GM21447 (cell line): ENCODE measurements around the gene TBCK.

Experiments used
- ATAC-seq: cut with Tn5 transposase; IDR thresholded peaks from one replicate; pipeline ENCODE4 v1.9.1; 2021; ENCODE audit not compliant: unreplicated experiment

The TBCK gene

DNA sequence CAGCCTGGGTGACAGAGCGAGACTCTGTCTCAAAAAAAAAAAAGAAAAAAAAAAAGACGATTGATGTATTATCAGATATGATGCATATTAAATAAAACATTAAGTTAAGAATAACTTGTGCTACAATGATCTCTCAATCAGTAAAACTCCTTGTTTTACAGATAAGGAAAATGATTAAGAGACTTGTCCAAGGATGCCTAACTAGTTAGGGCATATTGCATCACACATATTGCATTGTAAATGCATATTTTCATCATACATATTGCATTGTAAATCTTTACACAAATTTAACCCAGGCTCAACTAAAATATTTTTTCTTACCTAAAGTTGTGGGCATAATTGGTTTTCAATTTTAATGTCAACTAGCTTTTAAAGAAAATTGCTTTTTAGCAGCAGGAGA is 26.3 kb downstream of the TBCK start:
- no peak for ATAC-seq

DNA sequence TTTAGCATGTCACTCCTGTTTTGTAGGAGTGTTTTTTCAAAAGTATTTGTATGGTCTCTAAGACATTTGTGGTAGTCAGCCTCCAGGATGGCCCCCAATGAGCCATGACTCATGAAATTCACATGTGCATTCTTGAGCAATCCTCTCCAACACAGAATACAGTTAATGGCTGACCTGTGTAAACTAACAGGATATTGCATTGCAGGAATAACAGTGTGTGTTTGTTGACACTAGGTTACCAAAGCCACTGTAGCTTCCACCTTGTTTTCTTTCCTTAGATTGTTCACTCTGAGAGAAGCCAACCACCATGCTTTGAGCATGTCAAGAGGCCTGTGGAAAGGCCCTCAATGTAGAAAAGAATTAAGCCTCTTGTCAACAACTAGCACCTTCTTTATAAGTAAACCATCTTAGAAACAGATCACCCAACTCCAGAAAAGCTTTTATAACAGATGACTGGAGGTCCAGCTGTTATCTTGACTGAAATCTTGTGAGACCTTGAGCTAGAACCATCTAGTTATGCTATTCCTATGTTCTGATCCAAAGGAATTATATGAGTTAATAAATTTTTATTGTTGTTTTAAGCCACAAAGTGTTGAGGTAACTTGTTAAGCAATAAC is 28.5 kb downstream of the TBCK start:
- ATAC-seq = no peak

DNA sequence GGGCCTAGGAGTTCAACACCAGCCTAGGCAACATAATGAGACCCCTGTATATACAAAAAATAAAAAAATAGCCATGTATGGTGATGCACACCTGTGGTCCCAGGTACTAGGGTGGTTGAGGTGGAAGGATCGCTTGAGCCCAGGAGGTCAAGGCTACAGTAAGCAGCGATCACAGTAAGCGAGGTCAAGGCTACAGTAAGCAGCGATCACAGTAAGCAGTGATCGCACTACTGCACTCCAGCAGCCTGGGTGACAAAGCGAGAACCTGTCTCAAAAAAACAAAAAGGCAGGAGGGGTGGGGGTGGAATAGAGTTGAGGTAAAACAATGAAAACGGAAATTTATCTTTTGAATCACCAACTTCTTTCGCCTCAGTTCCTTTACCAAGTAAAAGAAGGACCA is 29.4 kb downstream of the TBCK start:
- ATAC-seq = no peak

DNA sequence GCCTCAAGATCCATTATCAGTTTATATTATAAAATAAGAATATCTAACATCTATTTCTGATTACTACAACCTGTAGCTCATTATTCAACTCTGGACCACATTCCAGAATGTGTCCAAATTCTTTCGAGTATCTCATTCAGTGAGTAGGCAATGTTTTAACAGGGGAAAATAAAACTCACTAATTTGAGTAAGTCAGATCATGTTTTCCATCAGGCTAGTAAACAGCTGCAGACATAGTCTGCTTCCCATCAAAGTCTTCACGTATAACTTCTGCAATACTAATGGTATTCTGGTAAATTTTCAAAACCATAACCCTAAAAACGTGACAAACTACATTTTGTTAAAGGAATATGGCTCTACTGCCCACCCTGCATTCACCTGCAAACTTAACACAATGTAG is 31.8 kb downstream of the TBCK start:
- ATAC-seq = no peak

DNA sequence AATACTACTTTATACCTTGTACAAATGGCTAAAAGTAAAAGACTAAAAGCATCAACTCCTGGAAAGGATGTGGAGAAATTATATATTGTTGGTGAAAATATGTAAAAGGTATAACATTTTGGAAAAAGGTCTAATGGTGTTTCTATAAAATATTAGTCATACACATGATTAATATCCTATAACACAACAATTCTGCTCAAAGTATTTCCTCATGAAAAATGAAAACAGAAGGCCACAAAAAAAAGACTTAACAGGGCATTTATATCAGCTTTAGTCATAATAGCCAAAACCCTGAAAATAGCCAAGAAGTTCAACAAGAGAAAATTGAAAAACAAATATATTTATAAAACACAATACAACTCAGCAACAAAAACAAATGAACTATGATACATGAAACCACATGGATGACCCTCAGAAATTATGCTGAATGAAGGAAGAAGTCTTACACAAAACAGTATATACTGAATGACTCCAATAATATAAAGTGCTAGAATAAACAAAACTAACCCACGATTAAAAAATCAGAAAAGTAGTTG is 38.8 kb downstream of the TBCK start:
- no peak for ATAC-seq

DNA sequence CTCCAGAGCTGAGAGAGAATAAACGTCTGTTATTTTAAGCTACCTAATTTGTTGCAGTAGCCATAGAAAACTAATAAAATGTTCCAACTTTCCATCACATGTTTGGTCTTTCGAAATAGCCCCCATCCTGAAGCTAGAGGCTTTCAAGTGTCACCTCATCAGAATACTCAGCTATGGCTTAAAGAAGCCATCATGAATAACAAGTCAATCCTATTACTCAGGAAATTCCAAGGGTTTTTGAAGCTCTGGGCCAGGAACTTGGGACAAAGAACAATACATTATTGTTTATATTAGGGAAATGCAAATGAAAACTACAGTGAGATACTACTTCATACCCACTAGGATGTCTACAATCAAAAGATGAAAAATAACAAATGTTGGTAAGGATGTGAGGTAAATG is 42.2 kb downstream of the TBCK start:
- ATAC-seq = no peak

DNA sequence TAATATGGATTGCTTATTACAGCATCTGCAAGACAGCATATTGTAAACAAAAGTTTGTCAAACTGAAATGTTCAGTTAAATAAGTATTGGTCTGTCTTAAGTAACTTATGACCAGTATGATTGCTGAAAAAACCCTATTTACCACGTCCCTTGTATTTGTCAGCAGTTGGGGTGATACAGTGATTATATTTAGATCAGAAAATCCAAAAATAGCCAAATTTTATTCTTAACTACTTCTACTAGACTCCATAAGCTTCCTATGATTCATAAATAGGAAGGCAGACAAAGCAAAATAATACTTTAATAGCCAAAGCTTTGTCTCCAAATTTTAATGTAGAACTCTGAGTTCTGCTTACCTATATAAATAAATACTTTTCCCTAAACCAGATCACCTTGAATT is 45.3 kb downstream of the TBCK start:
- ATAC-seq = no peak

DNA sequence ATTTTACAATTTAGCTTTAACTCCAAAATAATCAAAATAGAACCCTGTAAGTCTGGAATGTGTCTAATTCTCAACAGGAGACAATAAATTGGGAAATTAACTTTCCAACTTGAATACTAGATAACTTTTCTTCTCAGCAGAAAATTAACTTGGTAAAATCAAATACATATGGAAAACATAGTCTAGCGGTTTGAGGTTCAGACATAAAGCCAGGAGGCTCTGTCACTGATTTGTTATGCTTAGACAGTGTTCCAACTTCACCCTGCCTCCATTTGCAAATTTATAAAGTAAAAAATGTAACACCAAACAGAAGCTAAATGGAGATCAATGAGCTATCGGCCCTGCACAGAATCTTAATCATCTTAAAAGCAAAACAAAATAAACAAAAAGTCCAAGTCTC is 46.3 kb downstream of the TBCK start:
- ATAC-seq = no peak

DNA sequence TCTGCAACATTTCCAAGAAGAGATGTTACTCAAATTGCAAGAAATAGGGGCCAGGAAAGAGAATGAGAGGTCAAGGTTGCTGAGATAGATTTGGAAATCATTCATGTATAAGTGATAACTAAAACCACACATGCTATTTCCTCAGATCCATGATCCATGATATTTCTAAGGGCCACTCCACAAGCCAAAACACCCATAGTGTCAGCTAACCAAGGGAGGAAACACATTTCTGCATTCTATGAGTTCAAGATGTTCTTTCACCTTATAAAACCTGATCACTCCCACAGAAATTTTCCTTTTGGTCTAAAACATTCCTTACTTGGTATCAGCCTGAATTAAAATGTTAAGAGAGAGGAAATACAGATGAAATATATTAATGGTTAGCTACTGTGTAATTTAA is 47.2 kb downstream of the TBCK start:
- no peak for ATAC-seq

DNA sequence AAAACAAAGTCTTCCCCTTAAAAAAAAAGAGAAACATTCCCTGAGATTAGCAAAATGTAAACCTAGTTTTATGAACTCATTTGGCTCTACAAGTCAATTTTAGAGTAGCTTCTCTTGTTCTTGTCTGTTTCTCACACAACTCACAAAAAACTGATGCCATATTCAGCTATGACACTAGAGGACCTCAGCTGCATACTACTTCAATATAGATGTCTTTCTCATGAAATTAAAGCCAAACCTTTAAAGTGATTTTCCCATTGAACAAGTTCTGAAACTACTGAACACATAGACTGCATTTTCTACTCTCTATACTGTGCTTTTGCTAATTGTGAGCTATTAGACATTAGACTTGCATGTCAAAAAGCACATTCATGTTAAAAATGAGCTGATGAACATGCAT is 49.8 kb downstream of the TBCK start:
- ATAC-seq = peak; percentile 57

DNA sequence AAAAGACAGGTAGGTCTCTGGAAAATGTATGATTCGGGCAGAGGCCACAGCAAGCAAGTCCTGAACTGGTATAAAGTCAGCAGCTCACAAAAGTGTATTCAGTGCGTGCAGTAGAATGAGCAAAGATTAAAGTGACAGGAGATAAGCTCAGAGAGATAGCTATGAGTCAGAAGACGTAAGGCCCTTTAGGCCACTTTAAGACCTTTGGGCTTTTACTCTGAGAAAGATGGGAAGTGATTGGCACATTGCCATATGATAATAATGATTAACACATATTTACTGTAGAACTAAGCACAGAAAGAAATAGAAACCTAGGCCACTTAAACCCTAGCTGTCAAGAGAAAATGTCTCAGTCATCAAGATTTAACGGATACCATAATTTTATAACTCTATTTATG is 51.7 kb downstream of the TBCK start:
- no peak for ATAC-seq

DNA sequence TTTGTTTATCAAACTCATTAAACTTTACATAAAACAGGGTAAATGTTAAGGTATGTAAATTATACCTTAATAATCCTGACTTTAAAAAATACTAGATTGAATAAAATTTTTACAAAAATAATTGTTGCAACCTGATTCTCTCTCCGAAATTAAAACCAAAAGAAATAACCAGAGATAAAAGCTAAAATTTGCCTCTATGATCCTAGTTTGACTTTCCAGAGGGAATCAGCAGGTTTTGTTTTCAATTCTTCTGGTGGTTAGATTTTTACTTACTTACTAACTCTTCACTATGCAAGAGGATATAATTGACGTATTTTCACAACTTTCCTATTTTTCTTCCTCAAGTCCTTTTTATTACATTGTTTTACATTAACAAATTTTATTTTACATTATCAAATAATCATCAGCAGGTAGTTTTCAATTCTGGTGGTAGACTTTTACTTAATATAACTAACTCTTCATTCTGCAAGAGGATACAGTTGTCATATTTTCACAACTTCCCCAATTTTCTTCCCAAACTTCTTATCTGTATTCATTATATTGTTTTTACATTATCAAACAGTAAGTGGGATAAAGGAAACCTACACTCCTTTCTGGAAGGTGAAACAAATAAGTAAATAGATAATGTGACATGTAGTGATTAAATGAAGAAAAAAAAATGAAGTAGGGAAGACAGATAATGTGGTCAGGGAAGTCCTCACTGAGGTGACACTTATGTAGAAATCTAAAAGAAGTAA is 52.2 kb downstream of the TBCK start:
- ATAC-seq = no peak

DNA sequence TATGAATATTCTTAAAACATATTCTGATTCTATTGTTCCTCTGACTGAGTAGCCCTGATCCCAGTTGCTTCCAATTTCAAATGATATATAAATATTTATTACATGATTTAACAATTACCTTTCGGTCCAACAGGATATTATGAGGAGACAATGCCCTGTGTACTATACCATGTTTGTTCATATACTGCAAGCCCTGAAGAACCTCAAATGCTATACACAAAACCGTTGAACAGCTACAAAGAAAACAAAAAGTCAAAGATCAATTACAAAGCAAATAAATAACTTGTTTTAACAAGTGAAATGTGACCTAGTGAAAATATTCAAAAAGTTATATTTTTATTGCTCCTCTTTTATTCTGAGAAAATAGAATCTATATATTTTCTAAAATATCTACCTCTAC is 54.0 kb downstream of the TBCK start:
- ATAC-seq = no peak

DNA sequence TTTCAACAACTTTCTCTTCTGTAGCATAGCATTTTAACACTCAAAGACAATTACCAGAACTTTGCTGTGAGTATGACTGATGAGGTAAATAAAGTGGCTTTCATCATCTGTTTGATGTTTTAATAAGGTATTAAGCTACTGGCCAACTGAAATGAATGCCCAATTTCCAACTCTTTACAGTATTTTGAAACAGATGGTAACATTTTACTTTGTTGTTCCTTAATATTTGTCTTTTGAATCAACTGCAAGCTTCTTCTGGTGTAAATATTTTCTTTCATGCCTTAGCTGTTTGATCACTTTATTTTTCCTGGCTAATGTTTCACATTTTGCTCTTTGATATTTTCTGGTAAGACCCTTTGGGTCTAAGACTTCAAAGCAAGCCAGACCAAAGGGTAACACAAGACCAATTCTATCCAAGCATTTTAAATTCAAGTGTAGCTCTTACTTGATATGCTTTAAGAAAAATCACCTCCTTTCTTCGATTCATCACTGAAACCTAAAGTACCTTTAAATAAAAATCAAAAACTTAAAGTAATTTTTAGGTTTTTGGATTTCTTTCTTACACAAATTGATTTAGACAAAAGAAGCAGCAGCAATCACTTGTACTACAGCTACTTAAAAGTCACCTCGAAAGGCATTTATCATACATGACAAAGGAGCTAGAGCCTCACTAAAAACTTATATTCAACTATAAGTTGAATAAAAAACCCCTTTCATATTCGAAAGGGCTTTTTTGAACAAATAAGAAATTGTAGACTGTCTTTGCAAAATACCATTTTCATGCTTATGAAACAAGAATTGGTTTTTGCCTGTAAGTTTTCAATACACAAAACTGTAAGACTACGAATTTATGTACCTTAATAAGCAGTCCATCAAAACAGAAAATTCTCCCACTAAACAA is 57.6 kb downstream of the TBCK start:
- ATAC-seq = no peak

DNA sequence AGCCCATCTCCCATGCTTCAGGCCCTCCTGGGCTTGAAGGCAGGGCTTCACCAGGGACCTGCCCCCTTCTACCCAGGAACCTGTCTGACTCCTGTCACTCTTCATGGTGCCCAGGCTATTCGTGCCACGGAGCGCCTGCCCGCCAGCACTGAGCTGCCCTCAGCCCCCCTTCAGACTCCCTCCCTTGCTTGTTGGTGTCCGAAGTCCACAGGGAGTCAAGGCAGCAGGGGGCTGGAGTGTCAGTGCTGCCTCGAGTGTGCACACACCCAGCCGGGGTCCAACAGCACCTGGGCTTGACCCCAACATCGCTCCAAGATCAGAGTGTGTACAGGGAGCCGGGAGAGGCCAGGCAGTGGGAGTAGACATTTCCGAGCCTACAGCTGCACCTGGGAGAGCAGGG is 59.8 kb downstream of the TBCK start:
- ATAC-seq = no peak

DNA sequence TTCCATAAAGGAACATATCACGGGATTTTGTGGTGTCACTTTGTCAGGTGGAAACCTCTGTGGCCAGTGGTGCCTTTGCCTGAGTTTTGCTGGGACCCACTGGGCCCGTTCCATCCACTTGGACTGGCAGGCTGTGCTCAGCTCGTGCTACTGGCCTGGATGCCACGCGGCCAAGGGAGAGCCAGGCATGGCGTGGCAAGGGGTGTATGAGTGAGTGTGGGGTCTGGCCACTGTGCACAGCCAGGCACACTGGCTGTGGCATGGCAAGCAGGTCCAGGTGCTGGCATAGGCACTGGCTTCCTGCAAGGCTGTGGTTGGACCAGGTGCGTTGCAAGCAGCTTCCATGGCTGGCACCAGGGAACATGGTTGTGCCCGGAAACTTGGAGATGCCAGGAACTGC is 60.8 kb downstream of the TBCK start:
- ATAC-seq = no peak

DNA sequence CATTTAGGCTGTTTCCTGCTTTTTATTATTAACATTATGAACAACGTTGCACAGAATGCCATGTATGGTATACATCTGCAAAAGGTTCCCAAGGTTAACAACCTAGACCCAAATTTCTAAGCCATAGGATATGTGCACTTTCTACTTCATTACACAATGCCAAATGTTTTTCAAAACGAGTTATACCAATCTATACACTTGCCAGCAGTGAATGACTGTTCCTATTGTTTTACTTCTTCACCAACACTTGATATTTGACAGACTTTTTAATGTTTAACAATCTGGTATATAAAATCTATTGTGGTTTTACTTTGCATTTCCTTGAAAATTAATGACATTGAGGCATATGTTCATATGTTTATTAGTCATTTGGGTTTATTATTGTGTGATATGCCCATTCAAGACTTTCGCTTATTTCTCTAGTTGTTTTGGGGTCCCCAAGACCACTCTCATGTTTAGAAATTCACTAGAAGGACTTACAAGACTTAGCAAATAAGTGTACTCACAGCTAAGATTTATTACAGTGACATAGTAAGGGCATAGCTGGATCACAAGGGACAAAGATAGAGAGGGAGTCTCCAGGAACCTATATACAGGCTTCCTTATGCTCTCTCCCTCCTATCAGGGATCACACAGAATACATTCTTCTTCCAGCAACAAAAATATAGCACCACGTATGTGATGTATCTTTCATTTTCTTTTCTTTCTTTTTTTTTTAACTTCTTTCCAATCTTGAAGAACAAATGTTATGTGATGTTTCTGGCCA is 62.5 kb downstream of the TBCK start:
- no peak for ATAC-seq

DNA sequence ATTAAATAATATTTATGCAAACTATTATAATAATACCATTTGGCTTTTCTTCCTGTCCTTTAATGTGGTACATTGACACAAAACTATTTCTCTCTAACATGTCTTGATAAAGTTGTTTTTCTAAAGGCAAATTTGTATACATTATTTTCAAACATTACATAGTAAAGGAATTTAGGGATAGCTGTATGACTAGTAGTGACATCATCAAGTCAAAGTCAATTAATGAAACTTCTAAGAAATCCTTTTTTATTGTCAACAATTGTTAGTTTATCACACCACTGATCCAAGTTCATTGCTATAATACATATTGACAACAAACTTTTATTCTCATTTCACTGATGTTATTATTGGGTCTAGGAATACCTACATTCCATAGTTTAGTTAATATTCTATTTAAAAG is 68.4 kb downstream of the TBCK start:
- ATAC-seq = no peak

DNA sequence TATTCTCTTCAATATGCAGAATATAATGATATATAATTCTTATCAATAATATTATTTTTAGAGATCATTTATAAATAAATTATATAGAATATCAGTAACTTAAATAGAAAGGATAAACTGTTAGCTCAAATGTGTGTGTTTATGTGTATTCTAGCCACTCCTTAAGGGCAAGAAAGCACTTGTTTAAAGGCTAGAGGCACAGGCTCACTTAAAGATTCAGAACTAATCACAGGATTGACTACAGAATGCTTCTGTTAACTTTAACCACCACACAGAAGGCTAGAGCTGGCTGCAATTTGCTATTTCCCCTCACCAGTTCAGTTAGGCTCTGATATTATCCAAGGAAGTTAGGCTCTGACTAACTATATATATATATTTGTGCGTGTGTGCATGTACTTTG is 69.6 kb downstream of the TBCK start:
- ATAC-seq = no peak

DNA sequence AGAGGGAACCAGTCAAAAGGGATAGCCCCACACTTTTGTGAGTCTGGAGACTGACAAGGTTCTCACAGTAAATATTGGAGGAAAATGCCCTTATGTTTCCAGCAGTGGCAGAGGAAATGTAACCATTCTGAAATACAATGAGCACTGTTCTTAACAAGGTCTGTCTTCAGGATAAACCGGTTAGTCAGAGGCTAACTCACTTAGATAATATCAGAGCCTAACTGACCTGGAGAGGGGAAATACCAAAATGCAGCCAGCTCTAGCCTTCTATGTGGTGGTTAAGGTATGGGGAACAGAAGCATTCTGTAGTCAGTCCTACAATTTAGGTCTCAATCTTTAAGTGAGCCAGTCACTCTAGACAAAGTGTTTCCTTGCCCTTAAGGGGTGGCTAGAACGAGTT is 70.8 kb downstream of the TBCK start:
- no peak for ATAC-seq

DNA sequence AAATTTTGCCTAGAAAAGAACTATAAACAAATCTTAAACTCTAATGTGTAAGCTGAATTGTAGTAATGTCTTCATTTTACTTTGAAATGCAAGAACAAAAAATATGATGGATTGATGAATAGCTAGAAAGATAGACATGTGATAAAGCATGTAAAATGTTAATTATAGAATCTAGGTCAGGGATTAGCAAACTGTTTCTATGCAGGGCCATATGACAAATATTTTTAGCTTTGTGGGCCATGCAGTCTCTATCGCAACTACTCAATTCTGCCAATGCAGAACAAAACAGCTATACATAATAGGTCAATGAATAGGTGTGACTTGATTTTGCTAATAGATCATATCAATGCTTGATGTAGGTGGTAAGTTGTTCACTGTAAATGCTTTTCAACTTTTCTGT is 75.3 kb downstream of the TBCK start:
- ATAC-seq = no peak
